Esophagus squamous epithelium (tissue), 4 donors: Measurements from ENCODE around the gene BRIP1.

ENCODE experiments used
- CTCF ChIP-seq, 6 experiments: fragments of 450-650 bp in 4 of 6; fragments of 200-600 bp in 2 of 6; sonication (generic) in 2 of 6; IDR thresholded peaks; one replicate each; pipeline ENCODE4 v1.5.1; 2016 to 2019; ENCODE audit warnings: antibody characterized with exemption in 6 of 6, mild to moderate bottlenecking in 4 of 6, moderate library complexity in 4 of 6
- POLR2A ChIP-seq, 4 donors: fragments of 450-650 bp; IDR thresholded peaks; one replicate each; pipeline ENCODE4 v1.6.1; 2017; ENCODE audit warnings: antibody characterized with exemption in 4 of 4, mild to moderate bottlenecking in 4 of 4, moderate library complexity in 3 of 4

GRCh38 chr17:61875285-61875684 is 12.0 kb upstream of the BRIP1 start:
- no peak for TF ChIP-seq POLR2A (IDR thresholded peaks at IDR 0.05)
- no peak for TF ChIP-seq CTCF (IDR thresholded peaks at IDR 0.05)
